Fibroblast of villous mesenchyme (primary cell): Measurements from ENCODE around the gene EARS2. TPM values are rescaled to one million over a fixed set of nuclear protein-coding genes. Genes with fewer than 3 reads are reported as not detected.

Experiments used
- DNase-seq: peaks from one replicate; pipeline ENCODE4 v3.0.0-alpha.2; 2010; ENCODE audit warnings: low read depth
- H3K4me3 ChIP-seq: 2 replicates; pipeline ENCODE4 v1.5.1; 2011; ENCODE audit warnings: low read depth, mild to moderate bottlenecking, low read length
- CTCF ChIP-seq: IDR thresholded peaks from 2 replicates; pipeline ENCODE4 v1.5.1; 2012; ENCODE audit warnings: low read depth, mild to moderate bottlenecking, low read length; ENCODE audit not compliant: insufficient read depth
- total RNA-seq: library from RNA; depleted of rRNA; stranded (reverse); fragments of >200 nt; gene quantifications from 2 replicates; pipeline ENCODE4 v1.2.3, GENCODE V29; 2012

EARS2 gene
- total RNA-seq, 1 donor: 36.3 TPM

GRCh38 chr16:23530062-23530461, 27.1 kb downstream of the EARS2 start:
- no peak for TF ChIP-seq CTCF
- no peak overlapping the region for H3K4me3 ChIP-seq
- DNase-seq: no peak

GRCh38 chr16:23528644-23529310, 28.4 kb downstream of the EARS2 start:
- DNase-seq: no peak
- H3K4me3 ChIP-seq: no peak overlapping the region
- no peak for TF ChIP-seq CTCF

GRCh38 chr16:23527961-23528643, 29.0 kb downstream of the EARS2 start:
- TF ChIP-seq CTCF: no peak
- no peak for DNase-seq
- H3K4me3 ChIP-seq: no peak overlapping the region

- no peak for DNase-seq
- H3K4me3 ChIP-seq: no peak overlapping the region
- TF ChIP-seq CTCF: no peak
Observed at GRCh38 chr16:23524886-23525285, 32.3 kb downstream of the EARS2 start.

- DNase-seq: no peak
- no peak overlapping the region for H3K4me3 ChIP-seq
- TF ChIP-seq CTCF: no peak
Observed at GRCh38 chr16:23523876-23524385, 33.2 kb downstream of the EARS2 start.

GRCh38 chr16:23523321-23523720, 33.8 kb downstream of the EARS2 start:
- TF ChIP-seq CTCF: no peak

More at GRCh38 chr16:23523321-23523720, 33.8 kb downstream of the EARS2 start:
- H3K4me3 ChIP-seq: no peak overlapping the region
- no peak for DNase-seq
